T-helper 22 cell (primary cell): Measurements from ENCODE around the gene DHRS9.
"Not testable (repeated sequence)": the region's sequence is repeated elsewhere in the genome, so short reads cannot be mapped to it uniquely, and the experiment has no call there.

Source experiments
- DNase-seq: peaks from one replicate; pipeline ENCODE4 v3.0.0-alpha.2; 2020; ENCODE audit warnings: low read depth

Gene DHRS9

DNA sequence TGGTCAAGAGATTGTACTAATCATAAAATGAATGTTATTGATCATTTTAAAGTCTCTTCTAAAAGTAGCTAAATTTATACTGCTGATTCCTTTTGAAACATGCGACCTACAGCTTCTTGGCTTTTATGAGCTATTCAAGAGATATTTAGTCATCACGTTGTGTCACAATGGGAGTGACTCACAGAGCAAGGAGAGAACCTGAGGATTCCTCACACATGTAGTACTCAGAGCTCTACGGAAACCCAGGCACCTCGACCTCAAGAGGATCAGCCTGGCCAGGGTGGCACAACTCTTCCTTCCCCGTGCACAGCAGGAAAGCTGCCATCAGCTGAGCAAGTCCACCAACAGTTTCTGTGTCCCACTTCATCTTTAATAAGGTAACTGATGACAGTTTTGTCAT is at the start of gene DHRS9:
DHRS9 (plus strand) TSS at position 223 of the 400 bp plus-strand sequence. CDS start 12,019 bp downstream, outside the sequence.
- no peak for DNase-seq

DNA sequence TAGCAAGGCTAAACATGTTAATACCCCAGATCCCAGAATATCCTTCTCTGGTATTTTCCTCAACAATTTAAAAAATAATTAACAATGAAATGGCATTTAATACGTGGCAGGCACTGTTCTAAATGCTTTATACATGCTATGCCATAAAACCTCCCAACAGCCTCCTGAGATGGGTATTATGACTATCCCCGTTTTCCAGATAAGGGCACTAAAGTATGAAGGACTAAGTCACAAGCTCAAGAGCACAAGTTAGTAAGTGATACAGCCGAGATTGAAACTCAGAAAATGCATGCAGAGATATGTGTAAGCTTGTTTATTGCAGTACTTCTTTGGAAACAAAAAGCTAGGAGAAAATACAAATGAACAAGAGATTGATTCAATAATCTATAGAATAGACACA is 46.2 kb upstream of the DHRS9 start:
- no peak for DNase-seq

GRCh38 chr2:169026056-169026455 is 43.3 kb upstream of the DHRS9 start:
- no peak for DNase-seq

DNA sequence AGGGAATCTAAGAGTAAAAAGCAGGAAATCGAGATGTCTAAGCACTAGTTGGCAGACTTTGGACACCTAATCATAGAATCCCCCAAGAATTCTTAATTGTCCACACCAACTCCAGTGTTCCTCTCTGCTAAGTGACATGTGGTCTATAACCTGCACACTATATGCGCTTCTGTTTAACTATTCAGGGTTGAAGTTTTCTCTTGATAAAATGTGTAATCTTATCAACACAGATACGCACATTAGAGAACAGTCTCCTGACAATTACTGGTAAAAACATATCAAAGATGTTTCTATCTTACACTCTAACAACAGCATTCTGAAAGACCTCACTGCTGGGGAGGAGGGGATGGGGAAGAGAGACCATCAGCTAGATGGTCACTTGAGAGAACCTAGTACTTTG is 42.1 kb upstream of the DHRS9 start:
- DNase-seq: no peak

DNA sequence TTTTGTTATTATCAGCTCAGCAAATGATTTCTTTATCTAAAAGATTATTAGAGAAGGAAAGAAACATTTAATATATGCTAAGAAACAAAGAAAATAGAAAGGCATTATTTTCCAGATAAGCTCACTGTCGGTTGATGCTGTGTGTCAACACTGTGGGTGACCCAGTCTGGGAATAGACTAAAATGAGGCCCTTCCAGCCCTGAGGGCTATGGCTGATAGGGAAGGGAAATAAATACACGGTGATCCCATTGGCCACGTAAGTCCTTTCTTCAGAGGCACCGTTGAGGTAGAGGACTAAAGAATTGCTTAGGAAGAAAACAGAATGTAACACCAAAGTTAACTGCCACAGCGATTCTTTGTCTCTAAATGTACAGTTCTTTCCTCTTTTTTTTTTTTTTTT is 40.0 kb upstream of the DHRS9 start:
- no peak for DNase-seq

GRCh38 chr2:169031202-169031601 is 38.2 kb upstream of the DHRS9 start, which contains the start of gene ABCB11:
Gene ABCB11, minus strand, starts transcription at chr2:169031324. Its CDS starts 13,199 bp downstream, at chr2:169018125.
- DNase-seq: no peak

- DNase-seq: no peak
These were observed 35.1 kb upstream of the DHRS9 start for GRCh38 chr2:169034256-169034655.

DNA sequence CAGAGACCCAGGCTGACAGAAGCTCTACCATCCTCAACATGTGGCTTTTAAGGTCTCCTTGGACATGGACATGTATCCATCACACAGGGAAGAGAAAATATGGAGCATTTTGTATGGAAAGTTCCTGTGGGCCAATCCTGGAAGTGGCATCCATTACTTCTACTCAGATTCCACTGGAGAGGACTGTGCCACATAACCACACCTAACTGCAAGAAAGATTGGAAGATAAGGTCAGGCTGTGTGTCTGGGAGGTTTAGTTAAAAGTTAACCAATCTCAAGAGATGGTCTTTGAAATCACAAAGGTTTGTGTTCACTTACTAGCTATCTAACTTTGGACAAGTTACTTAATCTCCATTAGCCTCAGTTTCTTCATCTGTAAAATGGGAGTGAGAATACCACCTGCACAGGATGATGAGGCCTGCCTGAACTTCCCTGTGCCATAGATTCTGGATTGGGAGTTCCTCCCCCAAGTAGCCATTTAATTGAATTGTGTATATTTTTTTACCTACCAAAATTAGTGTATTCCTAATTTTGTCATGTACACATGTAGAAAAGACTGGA is 34.3 kb upstream of the DHRS9 start:
- no peak for DNase-seq

- DNase-seq: no peak
These were observed 33.5 kb upstream of the DHRS9 start for GRCh38 chr2:169035887-169036286.

DNA sequence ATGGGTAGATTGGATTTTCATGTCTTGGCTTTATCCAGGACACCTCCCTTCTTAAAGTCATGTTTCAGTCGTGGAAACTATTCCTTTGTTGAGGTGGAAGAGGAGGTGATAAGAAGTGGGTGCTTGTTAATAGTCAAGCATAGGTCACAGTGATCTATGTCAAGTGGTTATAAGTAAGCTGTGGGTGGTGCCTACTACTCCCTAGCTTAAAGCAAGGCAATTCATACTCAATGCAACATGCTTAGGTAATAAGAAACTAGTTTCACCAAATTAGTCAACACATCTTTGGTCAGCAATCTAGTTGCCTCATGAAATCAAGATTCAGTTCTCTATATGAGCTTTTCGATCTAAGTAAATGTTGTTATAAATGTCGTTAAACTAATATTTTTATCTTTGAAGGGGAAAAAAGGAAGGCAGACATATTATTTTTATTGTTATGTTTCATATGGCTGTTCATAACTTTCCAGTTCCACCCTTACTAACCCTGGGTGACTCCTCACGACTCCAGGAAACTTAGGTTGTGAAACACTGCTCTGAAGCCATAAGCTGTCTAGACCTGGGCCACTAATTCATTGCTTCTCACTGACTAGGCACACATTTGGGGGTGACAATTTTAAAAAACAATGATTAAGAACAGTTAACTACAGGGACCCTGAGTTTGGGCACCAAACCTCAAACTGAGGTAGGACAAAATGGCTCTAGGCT is 32.5 kb upstream of the DHRS9 start:
- DNase-seq: no peak

DNA sequence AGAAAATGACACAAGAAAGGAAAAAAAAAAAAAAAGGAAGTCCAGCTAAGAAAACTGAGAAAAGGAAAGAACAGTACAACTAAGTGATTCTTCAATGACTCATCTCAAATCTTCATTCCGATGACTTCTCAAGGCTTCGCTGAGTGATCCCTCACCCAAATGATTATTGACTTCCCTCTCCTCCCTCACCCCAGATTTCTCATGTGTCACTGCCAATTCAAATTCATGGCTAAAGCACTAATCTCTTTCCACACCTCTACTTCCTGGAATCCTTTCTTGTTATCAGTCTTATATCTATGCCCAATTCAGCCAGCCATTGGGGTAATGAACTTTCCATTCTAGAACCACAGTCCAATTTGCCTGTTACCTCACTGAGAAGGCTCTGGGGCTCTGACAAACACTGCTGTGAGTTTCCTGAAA is 31.0 kb upstream of the DHRS9 start:
- no peak for DNase-seq

- DNase-seq: no peak
These were observed 29.7 kb upstream of the DHRS9 start for GRCh38 chr2:169039702-169040101.

DNA sequence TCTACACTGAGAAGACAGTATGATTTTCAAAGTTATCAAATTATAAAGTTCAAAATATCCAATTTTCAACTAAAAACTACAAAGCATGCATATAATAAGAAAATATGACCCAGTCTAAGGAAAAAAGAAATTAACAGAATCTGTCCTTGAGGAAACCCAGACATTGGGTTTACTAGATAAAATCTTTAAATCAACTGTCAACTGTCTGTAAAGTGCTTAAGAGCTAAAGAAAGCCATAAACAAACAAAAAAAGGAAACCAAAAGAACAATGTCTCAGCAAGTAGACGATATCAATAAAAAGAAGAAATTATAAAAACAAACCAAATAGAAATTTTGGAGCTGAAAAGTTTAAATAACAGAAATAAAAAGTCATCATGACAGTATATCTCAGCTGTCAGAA is 27.8 kb upstream of the DHRS9 start:
- DNase-seq: no peak

- DNase-seq: no peak
These were observed 26.5 kb upstream of the DHRS9 start for GRCh38 chr2:169042856-169043255.

GRCh38 chr2:169046440-169047151 is 22.8 kb upstream of the DHRS9 start:
- no peak for DNase-seq

DNA sequence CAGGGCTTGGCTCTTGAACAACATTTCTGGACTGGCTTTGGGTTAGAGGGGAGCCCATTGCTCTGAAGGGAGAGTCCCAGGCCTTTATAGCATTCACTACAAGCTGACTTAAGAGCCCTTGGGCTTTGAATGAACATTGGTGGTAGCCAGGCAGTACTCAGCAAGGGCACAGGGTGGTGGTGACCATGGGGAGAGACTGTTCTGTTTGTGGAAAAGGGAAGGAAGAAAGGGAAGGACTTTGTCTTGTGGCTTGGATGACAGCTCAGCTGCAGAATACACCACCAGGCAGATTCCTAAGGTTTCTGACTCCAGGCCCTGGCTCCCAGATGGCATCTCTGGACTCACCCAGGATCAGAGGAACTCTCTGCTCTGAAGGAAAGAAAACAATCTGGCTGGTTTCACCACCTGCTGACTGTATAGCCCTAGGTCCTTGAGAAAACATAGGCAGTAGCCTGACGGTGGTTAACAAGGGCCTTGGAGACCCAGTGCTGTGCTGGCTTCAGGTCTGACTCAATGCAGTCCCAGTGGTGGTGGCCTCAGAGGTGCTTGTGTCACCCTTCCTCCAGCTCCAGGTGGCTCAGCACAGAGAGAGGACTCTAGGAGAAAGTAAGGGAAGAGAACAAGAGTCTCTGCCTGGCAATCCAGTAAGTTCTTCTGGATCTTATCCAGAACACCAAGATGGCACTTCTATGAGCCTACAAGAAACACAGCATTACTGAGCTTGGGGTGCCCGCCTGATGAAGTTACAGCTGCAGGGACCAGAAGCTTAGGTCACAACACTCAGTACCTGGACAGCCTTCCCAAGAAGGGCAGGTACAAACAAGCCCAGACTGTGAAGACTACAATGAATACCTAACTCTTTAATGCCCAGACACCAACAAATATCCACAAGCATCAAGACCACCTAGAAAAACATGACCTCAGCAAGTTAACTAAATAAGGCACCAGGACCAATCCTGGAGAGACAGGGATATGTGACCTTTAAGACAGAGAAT is 21.8 kb upstream of the DHRS9 start:
- no peak for DNase-seq

DNA sequence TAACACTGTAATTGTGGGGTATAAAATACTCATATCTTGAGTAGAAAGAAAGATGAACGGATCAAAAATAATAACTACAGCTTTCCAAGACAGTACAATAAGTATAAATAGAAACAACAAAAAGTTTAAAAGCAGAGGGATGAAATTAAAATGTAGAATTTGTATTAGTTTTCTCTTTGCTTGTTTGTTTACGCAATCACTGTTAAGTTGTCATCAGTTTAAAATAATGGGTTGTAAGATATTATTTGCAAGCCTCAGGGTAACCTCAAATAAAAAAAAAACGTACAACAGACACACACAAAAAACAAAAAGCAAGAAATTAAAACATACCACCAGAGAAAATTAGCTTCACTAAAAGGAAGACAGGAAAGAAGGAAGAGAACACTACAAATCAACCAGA is 20.2 kb upstream of the DHRS9 start:
- no peak for DNase-seq

DNA sequence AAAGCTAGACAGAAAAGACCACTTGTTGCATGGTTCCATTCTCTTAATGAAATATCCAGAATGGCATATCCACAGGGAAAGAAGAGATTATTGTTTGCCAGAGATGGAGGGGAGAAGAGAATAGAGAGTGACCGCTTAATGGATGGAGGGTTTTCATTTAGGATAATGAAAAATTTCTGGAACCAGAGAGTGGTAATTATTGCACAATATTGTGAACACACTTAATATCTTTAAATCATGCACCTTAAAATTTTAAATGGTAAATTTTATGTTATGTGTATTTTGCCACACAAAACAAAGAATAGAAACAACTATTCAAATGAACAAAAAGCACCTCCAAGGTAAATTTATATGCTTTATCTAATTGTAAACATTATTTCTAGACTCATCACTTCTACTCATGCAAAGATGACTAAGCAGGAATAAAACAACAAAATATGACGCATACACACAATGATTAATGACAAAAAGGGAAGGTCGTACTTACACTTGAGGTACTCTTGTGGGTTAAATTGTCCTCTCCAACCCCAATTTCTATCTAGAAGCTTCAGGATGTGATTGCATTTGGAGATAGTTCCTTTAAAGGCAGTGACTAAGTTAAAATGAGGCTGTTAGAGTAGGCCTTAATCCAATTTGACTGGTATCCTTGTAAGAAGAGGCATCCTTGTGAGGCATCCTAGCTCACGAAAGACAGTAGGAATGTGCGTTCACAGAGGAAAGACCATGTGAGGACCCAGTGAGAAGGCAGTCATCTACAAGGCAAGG is 18.7 kb upstream of the DHRS9 start:
- DNase-seq: no peak

- DNase-seq: not testable (repeated sequence)
These were observed 14.8 kb upstream of the DHRS9 start for GRCh38 chr2:169054575-169054974.

DNA sequence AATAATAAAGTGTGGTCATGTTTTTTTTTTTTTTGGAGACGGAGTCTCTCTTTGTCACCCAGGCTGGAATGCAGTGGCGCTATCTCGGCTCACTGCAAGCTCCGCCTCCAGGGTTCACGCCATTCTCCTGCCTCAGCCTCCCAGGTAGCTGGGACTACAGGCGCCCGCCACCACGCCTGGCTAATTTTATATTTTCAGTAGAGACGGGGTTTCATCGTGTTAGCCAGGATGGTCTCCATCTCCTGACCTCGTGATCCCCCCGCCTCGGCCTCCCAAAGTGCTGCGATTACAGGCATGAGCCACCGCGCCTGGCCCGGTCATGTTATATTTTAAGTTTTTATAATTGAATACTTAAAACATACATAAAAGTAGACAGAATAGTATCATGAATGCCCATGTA is 5.2 kb upstream of the DHRS9 start:
- not testable (repeated sequence) for DNase-seq

DNA sequence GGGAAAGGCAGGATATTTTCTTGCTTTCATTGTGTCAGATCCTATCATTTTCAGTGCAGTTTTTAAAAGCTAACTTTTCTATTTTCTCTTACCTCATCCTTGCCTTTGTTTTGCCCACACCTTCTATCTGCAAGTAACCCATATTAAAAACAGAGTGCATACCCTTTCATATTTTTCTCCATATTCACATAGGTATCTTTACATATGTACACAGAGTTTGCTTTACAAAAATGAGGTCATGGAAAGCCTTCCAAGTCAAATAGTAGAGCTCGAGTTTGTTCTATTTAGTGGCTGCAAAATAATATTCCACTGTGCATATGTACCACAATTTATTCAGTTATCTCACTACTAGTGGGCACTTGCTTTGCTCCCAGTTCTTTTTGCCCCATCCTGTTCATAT is 3.9 kb upstream of the DHRS9 start:
- DNase-seq: no peak
